Mucosa of rectum (tissue), 2 donors: ENCODE measurements around the gene LRRC19.
A peak's percentile ranks its signal among the peaks of the same experiment; 100 is the strongest.

Experiments
- H3K27ac ChIP-seq, 2 donors: one replicate each; pipeline ENCODE4 v1.7.0; 2013; ENCODE audit warnings: inconsistent platforms in 2 of 2, low read depth in 2 of 2, low read length in 2 of 2
- H3K27me3 ChIP-seq, 2 donors: one replicate each; pipeline ENCODE4 v1.7.0; 2013; ENCODE audit warnings: low read length in 2 of 2; ENCODE audit not compliant: control insufficient read depth in 2 of 2, insufficient read depth in 2 of 2
- H3K36me3 ChIP-seq, 2 donors: one replicate each; pipeline ENCODE4 v1.7.0; 2013; ENCODE audit warnings: low read length in 2 of 2; ENCODE audit not compliant: control insufficient read depth in 2 of 2, insufficient read depth in 2 of 2
- H3K4me1 ChIP-seq, 2 donors: one replicate each; pipeline ENCODE4 v1.7.0; 2013; ENCODE audit warnings: low read length in 2 of 2, mild to moderate bottlenecking in 1 of 2; ENCODE audit not compliant: control insufficient read depth in 2 of 2, insufficient read depth in 2 of 2
- H3K4me3 ChIP-seq, 2 donors: one replicate each; pipeline ENCODE4 v1.7.0; 2013; ENCODE audit warnings: low read length in 2 of 2
- H3K9ac ChIP-seq, 2 donors: one replicate each; pipeline ENCODE4 v1.7.0; 2013; ENCODE audit warnings: low read length in 2 of 2, low read depth in 1 of 2, mild to moderate bottlenecking in 1 of 2
- H3K9me3 ChIP-seq, 2 donors: one replicate each; pipeline ENCODE4 v1.7.0; 2013; ENCODE audit warnings: low read length in 2 of 2; ENCODE audit not compliant: control insufficient read depth in 2 of 2
- donor health status: healthy.
- donor health status: Normal muscosa, but diverticular disease.

Gene LRRC19

DNA sequence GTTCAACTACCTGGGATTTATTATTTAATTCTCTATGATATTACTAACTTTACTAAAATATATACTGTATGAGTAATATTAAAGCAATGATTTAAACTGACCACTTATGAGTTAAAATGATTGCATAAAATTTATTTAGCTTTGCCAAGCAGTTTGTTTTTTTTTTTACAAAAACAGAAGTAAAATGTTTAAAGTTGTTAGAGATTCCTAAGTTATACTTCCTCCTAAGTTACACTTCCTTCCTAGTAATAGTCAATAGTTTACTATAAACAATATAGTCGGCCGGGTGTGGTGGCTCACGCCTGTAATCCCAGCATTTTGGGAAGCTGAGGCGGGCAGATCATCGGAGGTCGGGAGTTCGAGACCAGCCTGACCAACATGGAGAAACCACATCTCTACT, 23.7 kb upstream of the LRRC19 start:
- Histone ChIP-seq H3K4me3 (no peak overlapping the region), H3K9me3 (no peaks in the 10 kb centered on the region), H3K27ac (no peak overlapping the region), H3K9ac (no peak overlapping the region), H3K4me1 (no peaks in the 10 kb centered on the region), H3K36me3 (peaks cover 3 to 7% of the 10 kb centered on the region in 2 donors), H3K27me3 (no peaks in the 10 kb centered on the region)

GRCh38 chr9:27022920-27023319, 17.4 kb upstream of the LRRC19 start:
- H3K4me1 ChIP-seq, result no peaks in the 10 kb centered on the region
- H3K4me3 ChIP-seq, result no peak overlapping the region
- H3K27me3 ChIP-seq, result no peaks in the 10 kb centered on the region
- H3K9me3 ChIP-seq, result no peaks in the 10 kb centered on the region
- H3K9ac ChIP-seq, result no peak overlapping the region
- H3K27ac ChIP-seq, result no peak overlapping the region
- H3K36me3 ChIP-seq, result peaks cover 10 to 23% of the 10 kb centered on the region in 2 donors

- H3K27ac ChIP-seq, result no peak overlapping the region
- no peak overlapping the region for H3K4me3 ChIP-seq
- H3K36me3 ChIP-seq, result peaks cover 22 to 32% of the 10 kb centered on the region in 2 donors
- H3K27me3 ChIP-seq, result no peaks in the 10 kb centered on the region
- no peak overlapping the region for H3K9ac ChIP-seq
- no peaks in the 10 kb centered on the region for H3K4me1 ChIP-seq
- H3K9me3 ChIP-seq, result no peaks in the 10 kb centered on the region
Measured at GRCh38 chr9:27019589-27019988, 14.1 kb upstream of the LRRC19 start.

- H3K36me3 ChIP-seq, result peaks cover 0 to 2% of the 10 kb centered on the region in 2 donors
- H3K4me3 ChIP-seq, result peak overlapping the region; percentile 74 to 80
- H3K27me3 ChIP-seq, result no peaks in the 10 kb centered on the region
- no peaks in the 10 kb centered on the region for H3K9me3 ChIP-seq
- peaks cover 2 to 18% of the 10 kb centered on the region in 2 donors for H3K4me1 ChIP-seq
- H3K9ac ChIP-seq, result peak overlapping the region; percentile 18 to 66
- H3K27ac ChIP-seq, result peak overlapping the region; percentile 76 to 83
Measured at GRCh38 chr9:27003426-27004077, 1.9 kb downstream of the LRRC19 start.

DNA sequence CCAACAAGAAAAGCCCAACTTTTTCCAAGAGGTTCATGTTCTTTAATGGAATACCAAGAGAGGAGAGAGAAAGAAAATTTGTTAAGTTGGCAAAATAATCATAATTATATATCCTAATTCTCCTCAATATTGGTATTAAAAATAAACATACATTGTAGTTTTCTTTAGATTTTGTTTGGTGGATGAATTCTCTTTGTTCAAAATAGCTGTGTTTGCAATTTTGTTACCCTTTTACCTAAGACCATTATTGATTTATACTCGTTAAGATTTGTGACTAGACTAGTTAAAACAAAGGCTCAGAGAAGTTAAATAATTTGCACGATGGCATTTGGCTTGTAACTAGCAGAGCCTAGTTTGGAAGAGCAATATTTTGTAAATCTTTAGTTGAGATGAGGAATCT, 9.7 kb downstream of the LRRC19 start:
- Histone ChIP-seq H3K4me1 (no peaks in the 10 kb centered on the region), H3K4me3 (no peak overlapping the region), H3K36me3 (peaks cover 14 to 19% of the 10 kb centered on the region in 2 donors), H3K9me3 (no peaks in the 10 kb centered on the region), H3K27me3 (no peaks in the 10 kb centered on the region), H3K27ac (no peak overlapping the region), H3K9ac (no peak overlapping the region)

- Histone ChIP-seq H3K4me3 (no peak overlapping the region), H3K36me3 (peaks cover 11 to 13% of the 10 kb centered on the region in 2 donors), H3K9ac (no peak overlapping the region), H3K27ac (no peak overlapping the region), H3K4me1 (no peaks in the 10 kb centered on the region), H3K27me3 (no peaks in the 10 kb centered on the region), H3K9me3 (no peaks in the 10 kb centered on the region)
Measured at GRCh38 chr9:26983340-26983739, 22.1 kb downstream of the LRRC19 start.

GRCh38 chr9:26975728-26976707, 29.5 kb downstream of the LRRC19 start:
- Histone ChIP-seq H3K4me3 (no peak overlapping the region), H3K9me3 (no peaks in the 10 kb centered on the region), H3K9ac (no peak overlapping the region), H3K27me3 (no peaks in the 10 kb centered on the region), H3K27ac (no peak overlapping the region), H3K36me3 (peaks cover 0 to 3% of the 10 kb centered on the region in 2 donors), H3K4me1 (no peaks in the 10 kb centered on the region)

- H3K9ac ChIP-seq, result no peak overlapping the region
- no peaks in the 10 kb centered on the region for H3K27me3 ChIP-seq
- H3K27ac ChIP-seq, result no peak overlapping the region
- peaks cover 0 to under 1% of the 10 kb centered on the region in 2 donors for H3K36me3 ChIP-seq
- no peaks in the 10 kb centered on the region for H3K9me3 ChIP-seq
- no peaks in the 10 kb centered on the region for H3K4me1 ChIP-seq
- H3K4me3 ChIP-seq, result no peak overlapping the region
Measured at GRCh38 chr9:26974927-26975326, 30.5 kb downstream of the LRRC19 start.

DNA sequence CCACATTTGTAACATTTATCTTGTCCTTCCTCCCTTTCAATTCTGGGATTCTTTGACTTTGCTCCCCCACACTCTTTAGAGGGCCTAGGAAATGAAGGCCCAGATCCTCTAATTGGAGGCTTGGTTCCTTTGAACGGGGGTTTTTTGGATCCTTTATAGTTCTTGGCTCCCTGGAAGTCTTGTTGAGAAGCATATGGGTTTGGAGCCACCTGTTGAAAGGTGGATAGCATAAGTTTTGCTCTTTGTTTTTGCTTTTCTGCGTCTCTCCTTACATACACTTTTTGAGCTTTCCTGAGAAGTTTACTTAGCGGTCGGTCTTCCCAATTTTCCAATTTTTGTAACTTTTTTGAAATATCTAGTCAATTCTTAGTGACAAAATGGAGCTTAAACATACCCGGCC, 31.5 kb downstream of the LRRC19 start:
- Histone ChIP-seq H3K36me3 (no peaks in the 10 kb centered on the region), H3K9ac (no peak overlapping the region), H3K27ac (no peak overlapping the region), H3K4me1 (no peaks in the 10 kb centered on the region), H3K9me3 (no peaks in the 10 kb centered on the region), H3K27me3 (no peaks in the 10 kb centered on the region), H3K4me3 (no peak overlapping the region)

- no peaks in the 10 kb centered on the region for H3K36me3 ChIP-seq
- H3K27ac ChIP-seq, result no peak overlapping the region
- H3K4me1 ChIP-seq, result no peaks in the 10 kb centered on the region
- no peak overlapping the region for H3K4me3 ChIP-seq
- H3K9ac ChIP-seq, result no peak overlapping the region
- no peaks in the 10 kb centered on the region for H3K9me3 ChIP-seq
- H3K27me3 ChIP-seq, result no peaks in the 10 kb centered on the region
Measured at GRCh38 chr9:26971721-26972120, 33.8 kb downstream of the LRRC19 start.
